Stomach smooth muscle (tissue), 2 donors: ENCODE measurements around the gene CD70.

Experiments used
- H3K27ac ChIP-seq: one replicate; pipeline ENCODE4 v1.7.0; 2013; ENCODE audit warnings: mild to moderate bottlenecking, low read length, inconsistent platforms
- H3K27me3 ChIP-seq, 2 donors: one replicate each; pipeline ENCODE4 v1.7.0; 2013; ENCODE audit warnings: low read length in 2 of 2; ENCODE audit not compliant: insufficient read depth in 2 of 2, control insufficient read depth in 1 of 2
- H3K36me3 ChIP-seq, 2 donors: one replicate each; pipeline ENCODE4 v1.7.0; 2013; ENCODE audit warnings: low read length in 2 of 2; ENCODE audit not compliant: control insufficient read depth in 2 of 2, insufficient read depth in 2 of 2
- H3K4me1 ChIP-seq: one replicate; pipeline ENCODE4 v1.7.0; 2013; ENCODE audit warnings: low read length; ENCODE audit not compliant: control insufficient read depth, insufficient read depth
- H3K4me3 ChIP-seq, 2 donors: one replicate each; pipeline ENCODE4 v1.7.0; 2013; ENCODE audit warnings: low read length in 2 of 2
- H3K9ac ChIP-seq, 2 donors: one replicate each; pipeline ENCODE4 v1.7.0; 2013; ENCODE audit warnings: low read length in 2 of 2, mild to moderate bottlenecking in 1 of 2
- H3K9me3 ChIP-seq, 2 donors: one replicate each; pipeline ENCODE4 v1.7.0; 2013; ENCODE audit warnings: low read length in 2 of 2; ENCODE audit not compliant: control insufficient read depth in 2 of 2
- donor health status: healthy.
- donor health status: Pancreatic carcinoma.

CD70 gene

DNA sequence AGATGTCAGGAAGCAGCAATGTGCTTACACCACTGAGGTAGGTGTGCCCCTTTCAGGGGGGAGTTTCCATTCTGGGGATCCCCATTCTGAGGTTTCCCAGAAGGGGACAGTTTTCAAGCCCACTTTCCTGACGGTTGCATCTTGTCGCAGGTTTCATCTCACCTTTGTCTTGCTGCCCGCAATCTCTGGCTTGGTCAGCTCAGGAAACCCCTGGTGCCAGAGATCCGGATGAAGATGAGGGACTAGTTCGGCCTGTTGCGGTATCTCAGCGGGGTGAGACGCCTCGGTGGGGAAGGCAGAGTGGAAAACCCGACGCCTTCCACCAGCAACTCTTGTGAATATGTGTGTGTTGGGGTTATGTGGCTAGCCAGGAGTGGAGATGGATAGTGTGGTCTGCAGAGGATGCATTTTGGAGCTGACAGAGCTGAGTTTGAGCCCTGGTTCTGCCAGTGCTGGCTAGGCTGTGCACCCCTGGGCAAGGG lies 47.0 kb downstream of the CD70 start:
- peaks cover 4 to 5% of the 10 kb centered on the region in 2 donors for H3K27me3 ChIP-seq
- H3K4me1 ChIP-seq: no peaks in the 10 kb centered on the region
- H3K4me3 ChIP-seq: no peak overlapping the region
- H3K36me3 ChIP-seq: no peaks in the 10 kb centered on the region
- no peak overlapping the region for H3K9ac ChIP-seq
- H3K27ac ChIP-seq: no peak overlapping the region
- no peaks in the 10 kb centered on the region for H3K9me3 ChIP-seq

DNA sequence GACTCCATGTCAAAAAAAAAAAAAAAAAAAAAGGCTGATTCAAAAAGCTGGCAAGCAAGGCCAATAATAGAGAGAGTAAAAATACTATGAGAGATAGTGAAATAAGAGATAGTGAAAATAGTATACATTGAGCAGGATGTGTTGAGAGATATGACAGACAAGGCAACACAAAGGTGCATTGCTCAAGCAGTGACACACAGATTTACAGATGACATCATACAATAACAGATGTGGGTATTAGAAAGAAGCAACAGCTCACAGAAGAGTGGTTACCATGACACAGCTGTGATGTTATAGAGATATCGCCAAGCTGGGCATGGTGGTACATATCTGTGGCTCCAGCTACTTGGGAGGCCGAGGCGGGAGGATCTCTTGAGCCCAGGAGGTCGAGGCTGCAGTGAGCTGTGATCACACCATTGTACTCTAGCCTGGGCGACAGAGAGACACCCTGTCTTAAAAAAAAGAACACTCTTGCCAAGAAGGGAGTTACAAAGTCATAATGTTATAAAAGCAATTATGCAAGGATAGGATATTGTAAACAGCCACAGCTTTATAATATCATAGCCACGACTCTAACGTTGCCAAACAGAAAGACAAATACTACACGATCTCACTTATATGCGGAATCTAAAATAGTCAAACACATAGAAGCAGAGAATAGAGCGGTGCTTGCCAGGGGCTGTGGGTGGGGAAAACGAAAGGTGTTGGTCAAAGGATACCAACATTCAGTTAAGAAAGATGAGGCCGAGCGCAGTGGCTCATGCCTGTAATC lies 49.8 kb downstream of the CD70 start:
- H3K36me3 ChIP-seq: no peaks in the 10 kb centered on the region
- H3K27me3 ChIP-seq: peaks cover 2% of the 10 kb centered on the region in 2 donors
- H3K27ac ChIP-seq: no peak overlapping the region
- no peak overlapping the region for H3K4me3 ChIP-seq
- no peaks in the 10 kb centered on the region for H3K9me3 ChIP-seq
- no peaks in the 10 kb centered on the region for H3K4me1 ChIP-seq
- H3K9ac ChIP-seq: no peak overlapping the region

DNA sequence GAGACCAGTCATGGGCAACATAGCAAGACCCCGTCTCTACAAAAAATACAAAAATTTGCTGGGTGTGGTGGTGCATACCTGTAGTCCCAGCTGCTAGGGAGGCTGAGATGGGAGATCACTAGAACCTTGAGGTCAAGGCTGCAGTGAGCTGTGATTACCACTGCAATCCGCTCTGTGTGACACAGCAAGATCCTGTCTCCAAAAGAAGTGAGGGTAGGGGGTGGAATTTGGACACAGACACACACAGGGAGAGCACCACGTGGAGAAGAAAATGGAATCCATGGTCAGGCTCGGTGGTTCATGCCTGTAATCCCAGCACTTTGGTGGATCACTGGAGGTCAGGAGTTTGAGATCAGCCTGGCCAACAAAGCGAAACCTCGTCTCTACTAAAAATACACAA lies 51.4 kb downstream of the CD70 start:
- Histone ChIP-seq H3K27ac (no peak overlapping the region), H3K36me3 (no peaks in the 10 kb centered on the region), H3K9ac (no peak overlapping the region), H3K4me1 (no peaks in the 10 kb centered on the region), H3K27me3 (peaks cover 0 to 3% of the 10 kb centered on the region in 2 donors), H3K9me3 (no peaks in the 10 kb centered on the region), H3K4me3 (no peak overlapping the region)
